HepG2 (cell line): ENCODE results near the gene SEH1L.

Experiments used
- EZH2 ChIP-seq: conservative IDR thresholded peaks from 2 replicates; pipeline ENCODE4 v1.6.1; 2012; ENCODE audit warnings: mild to moderate bottlenecking, low read depth, low read length, moderate library complexity
- GATAD1 ChIP-seq: IDR thresholded peaks from 2 replicates; pipeline ENCODE4 v1.6.1; 2016; ENCODE audit warnings: missing genetic modification reagents, missing compliant biosample characterization
- JUND ChIP-seq: sonication (generic); formaldehyde crosslinking; IDR thresholded peaks from 2 replicates; pipeline ENCODE4 v1.8.0; 2022; ENCODE audit warnings: mild to moderate bottlenecking, missing genetic modification reagents
- KAT2B ChIP-seq: fragments of 150-350 bp; IDR thresholded peaks from 2 replicates; pipeline ENCODE4 v1.6.1; 2014; ENCODE audit warnings: low read depth, low read length, borderline replicate concordance
- MAFK ChIP-seq, 2 experiments: IDR thresholded peaks in 1 of 2; conservative IDR thresholded peaks in 1 of 2; 2 replicates each; pipeline ENCODE4 v1.6.1; 2011; ENCODE audit warnings: improper control_type of control experiment in 2 of 2, low read length in 2 of 2
- REST ChIP-seq, 2 experiments: IDR thresholded peaks; 2 replicates each; pipeline ENCODE4 v1.6.1; 2011 to 2012; ENCODE audit warnings: low read length in 2 of 2, borderline replicate concordance in 1 of 2, low read depth in 1 of 2, mild to moderate bottlenecking in 1 of 2, moderate library complexity in 1 of 2
- SP1 ChIP-seq, 2 experiments: fragments of 450-650 bp in 1 of 2; sonication (generic) in 1 of 2; formaldehyde crosslinking in 1 of 2; IDR thresholded peaks; 2 replicates each; pipeline versions ENCODE4 v1.4.0 to v1.6.1; 2016 to 2020; ENCODE audit warnings: missing genetic modification reagents in 1 of 2
- THYN1 ChIP-seq: sonication (generic); formaldehyde crosslinking; IDR thresholded peaks from 2 replicates; pipeline ENCODE4 v1.8.1; 2023; ENCODE audit warnings: low read depth, mild to moderate bottlenecking, moderate library complexity, missing genetic modification reagents, borderline replicate concordance
- ZBTB21 ChIP-seq: sonication (generic); formaldehyde crosslinking; IDR thresholded peaks from 2 replicates; pipeline ENCODE4 v1.4.0; 2020; ENCODE audit warnings: missing genetic modification reagents
- TF ChIP-seq, protein P1 (sequence below): sonication (generic); formaldehyde crosslinking; IDR thresholded peaks from 2 replicates; pipeline ENCODE4 v1.5.0; 2020; ENCODE audit warnings: missing genetic modification reagents
- TF ChIP-seq, protein P2 (sequence below): sonication (generic); formaldehyde crosslinking; IDR thresholded peaks from 2 replicates; pipeline ENCODE4 v1.4.0; 2020; ENCODE audit warnings: missing genetic modification reagents

DNA sequence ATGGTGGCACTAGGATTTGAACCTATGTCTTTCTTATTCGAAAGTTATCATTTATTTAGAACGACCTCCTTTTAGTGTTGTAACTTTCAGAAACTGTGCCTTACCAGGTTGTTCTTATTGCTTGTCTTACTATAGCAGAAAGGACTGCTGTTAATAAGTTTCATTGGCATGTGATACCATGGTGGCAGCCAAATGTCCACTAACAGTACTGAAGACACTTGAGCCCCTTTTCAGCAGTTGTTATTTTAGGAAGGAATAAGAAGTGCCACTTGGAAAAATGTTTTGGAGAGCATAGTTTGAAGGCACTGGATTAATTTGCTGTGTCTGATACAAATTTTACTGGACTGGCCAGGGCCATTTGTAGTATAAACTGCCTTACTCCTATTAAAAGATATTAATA lies 81.1 kb downstream of the SEH1L start:
- TF ChIP-seq THYN1 (no peak), EZH2 (no peak), JUND (CRISPR knock-in tag) (no peak), GATAD1 (no peak), ZBTB21 (no peak), KAT2B (no peak), SP1 (IDR thresholded peaks at IDR 0.05) (no peak), SP1 (CRISPR knock-in tag; IDR thresholded peaks at IDR 0.05) (no peak), REST (IDR thresholded peaks at IDR 0.05; ENCODE audit: borderline replicate concordance in 1 of 2, low read depth in 1 of 2, low read length in 2 of 2) (no peak), MAFK (conservative IDR thresholded peaks at IDR 0.05 in 1 of 2, IDR thresholded peaks at IDR 0.05 in 1 of 2; ENCODE audit: low read length in 2 of 2) (no peak)
- TF ChIP-seq, protein P1, sequence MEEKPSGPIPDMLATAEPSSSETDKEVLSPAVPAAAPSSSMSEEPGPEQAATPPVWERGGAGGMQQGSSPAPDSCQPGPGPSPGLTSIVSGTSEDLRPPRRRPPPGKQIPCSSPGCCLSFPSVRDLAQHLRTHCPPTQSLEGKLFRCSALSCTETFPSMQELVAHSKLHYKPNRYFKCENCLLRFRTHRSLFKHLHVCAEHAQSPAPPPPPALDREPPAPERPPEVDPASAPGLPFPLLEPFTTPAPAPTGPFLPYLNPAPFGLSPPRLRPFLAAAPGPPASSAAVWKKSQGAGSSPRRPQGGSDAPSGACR, result no peak
- TF ChIP-seq, protein P2, sequence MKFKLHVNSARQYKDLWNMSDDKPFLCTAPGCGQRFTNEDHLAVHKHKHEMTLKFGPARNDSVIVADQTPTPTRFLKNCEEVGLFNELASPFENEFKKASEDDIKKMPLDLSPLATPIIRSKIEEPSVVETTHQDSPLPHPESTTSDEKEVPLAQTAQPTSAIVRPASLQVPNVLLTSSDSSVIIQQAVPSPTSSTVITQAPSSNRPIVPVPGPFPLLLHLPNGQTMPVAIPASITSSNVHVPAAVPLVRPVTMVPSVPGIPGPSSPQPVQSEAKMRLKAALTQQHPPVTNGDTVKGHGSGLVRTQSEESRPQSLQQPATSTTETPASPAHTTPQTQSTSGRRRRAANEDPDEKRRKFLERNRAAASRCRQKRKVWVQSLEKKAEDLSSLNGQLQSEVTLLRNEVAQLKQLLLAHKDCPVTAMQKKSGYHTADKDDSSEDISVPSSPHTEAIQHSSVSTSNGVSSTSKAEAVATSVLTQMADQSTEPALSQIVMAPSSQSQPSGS (CRISPR knock-in tag), result no peak
